ENCODE data around the gene PEX11A.
A peak's percentile ranks its signal among the peaks of the same experiment; 100 is the strongest.

DNA sequence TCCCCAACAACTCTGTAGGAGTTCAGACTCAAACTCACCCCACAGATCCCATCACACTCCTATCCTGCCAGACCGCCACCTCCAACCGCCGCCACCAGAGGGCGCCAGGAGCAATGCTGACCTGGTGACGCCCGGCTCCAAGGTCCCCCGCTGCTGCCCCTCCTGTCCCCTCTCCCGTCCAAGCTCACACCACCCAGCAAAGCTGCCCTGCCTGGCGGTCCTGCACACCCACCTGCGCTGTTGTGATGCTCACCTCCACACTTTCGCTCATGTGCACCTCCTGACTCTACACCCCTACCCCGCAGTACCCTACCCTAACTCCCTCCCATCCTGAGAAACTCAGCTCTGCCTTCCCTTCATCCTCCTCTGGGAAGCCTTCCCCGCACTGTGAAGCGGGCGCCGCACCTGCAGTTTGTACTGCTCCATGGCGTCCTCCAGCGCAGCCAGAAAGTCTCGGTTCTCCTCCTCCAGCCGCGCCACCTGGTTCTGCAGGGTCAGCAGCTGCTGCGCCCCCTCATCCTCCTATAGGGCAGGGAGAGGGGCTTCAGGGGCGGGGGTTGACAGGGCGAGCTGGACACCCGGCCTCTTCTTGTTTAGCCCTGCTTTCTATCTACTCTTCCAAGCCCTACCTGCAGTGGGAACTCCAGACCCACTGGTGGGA lies 43.2 kb downstream of the PEX11A start:
- no peak for TF ChIP-seq TAF1 (IDR thresholded peaks at IDR 0.05; ENCODE audit: low read depth, low read length)
- peak; percentile 75 for TF ChIP-seq CREB1 (IDR thresholded peaks at IDR 0.05)
- TF ChIP-seq KDM1A (IDR thresholded peaks at IDR 0.05; ENCODE audit: borderline replicate concordance, low read length): no peak
- no peak for TF ChIP-seq EZH2 (IDR thresholded peaks at IDR 0.05; ENCODE audit: low read depth, low read length, severe bottlenecking)
- TF ChIP-seq FOSL1 (IDR thresholded peaks at IDR 0.05; ENCODE audit: insufficient read depth, low read depth, low read length): no peak
- no peak for TF ChIP-seq EP300 (IDR thresholded peaks at IDR 0.05; ENCODE audit: borderline replicate concordance in 1 of 2, low read depth in 2 of 2, low read length in 2 of 2)
- TF ChIP-seq, protein P1, sequence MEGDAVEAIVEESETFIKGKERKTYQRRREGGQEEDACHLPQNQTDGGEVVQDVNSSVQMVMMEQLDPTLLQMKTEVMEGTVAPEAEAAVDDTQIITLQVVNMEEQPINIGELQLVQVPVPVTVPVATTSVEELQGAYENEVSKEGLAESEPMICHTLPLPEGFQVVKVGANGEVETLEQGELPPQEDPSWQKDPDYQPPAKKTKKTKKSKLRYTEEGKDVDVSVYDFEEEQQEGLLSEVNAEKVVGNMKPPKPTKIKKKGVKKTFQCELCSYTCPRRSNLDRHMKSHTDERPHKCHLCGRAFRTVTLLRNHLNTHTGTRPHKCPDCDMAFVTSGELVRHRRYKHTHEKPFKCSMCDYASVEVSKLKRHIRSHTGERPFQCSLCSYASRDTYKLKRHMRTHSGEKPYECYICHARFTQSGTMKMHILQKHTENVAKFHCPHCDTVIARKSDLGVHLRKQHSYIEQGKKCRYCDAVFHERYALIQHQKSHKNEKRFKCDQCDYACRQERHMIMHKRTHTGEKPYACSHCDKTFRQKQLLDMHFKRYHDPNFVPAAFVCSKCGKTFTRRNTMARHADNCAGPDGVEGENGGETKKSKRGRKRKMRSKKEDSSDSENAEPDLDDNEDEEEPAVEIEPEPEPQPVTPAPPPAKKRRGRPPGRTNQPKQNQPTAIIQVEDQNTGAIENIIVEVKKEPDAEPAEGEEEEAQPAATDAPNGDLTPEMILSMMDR (IDR thresholded peaks at IDR 0.05; ENCODE audit: control extremely low read depth in 1 of 3, insufficient read depth in 1 of 3, low read depth in 1 of 3, low read length in 3 of 3): peak; percentile 85 to 98 (median 98)
- TF ChIP-seq POLR2A (IDR thresholded peaks at IDR 0.05; ENCODE audit: control extremely low read depth in 1 of 2, low read depth in 2 of 2, low read length in 2 of 2): no peak
- TF ChIP-seq SUZ12 (IDR thresholded peaks at IDR 0.05; ENCODE audit: low read length): no peak
- peak; percentile 44; the same call in 1 of the 2 replicates for TF ChIP-seq GABPA (IDR thresholded peaks at IDR 0.05; ENCODE audit: borderline replicate concordance, insufficient read depth, low read length)
